DMS79 (cell line): ENCODE measurements around the gene CGB7.

Experiments used
- DNase-seq: peaks from one replicate; lab custom pipeline; 2025; lab: John Stamatoyannopoulos, UW

CGB7 gene

DNA sequence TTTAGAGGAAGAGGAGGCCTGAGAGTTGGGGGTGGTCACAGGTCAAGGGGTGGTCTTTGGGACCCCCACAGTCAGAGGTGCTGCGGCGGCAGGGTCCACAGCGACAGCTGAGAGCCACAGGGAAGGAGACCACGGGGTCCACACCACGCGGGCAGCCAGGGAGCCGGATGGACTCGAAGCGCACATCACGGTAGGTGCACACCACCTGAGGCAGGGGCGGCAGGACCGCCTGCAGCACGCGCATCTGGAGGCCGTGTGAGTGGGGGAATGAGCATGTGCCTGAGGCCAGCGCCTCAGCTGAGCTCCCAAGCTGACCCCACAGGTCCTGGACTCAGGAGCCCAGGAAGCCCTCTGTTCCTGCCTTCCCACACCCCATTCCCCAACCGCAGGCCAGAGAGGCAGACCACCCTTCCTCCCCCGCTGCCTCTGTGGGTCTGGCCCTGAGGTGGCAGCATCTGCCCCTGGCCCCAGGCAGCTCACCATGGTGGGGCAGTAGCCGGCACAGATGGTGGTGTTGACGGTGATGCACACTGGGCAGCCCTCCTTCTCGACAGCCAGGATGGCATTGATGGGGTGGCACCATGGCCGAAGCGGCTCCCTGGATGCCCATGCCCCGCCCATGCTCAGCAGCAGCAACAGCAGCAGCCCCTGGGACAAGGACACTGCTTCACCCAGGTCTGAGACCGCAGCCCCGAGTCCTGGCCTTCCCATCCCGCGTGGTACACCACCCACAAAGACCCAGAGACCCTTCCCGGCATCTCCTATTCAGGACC, 41.3 kb downstream of the CGB7 start:
- DNase-seq: no peak

DNA sequence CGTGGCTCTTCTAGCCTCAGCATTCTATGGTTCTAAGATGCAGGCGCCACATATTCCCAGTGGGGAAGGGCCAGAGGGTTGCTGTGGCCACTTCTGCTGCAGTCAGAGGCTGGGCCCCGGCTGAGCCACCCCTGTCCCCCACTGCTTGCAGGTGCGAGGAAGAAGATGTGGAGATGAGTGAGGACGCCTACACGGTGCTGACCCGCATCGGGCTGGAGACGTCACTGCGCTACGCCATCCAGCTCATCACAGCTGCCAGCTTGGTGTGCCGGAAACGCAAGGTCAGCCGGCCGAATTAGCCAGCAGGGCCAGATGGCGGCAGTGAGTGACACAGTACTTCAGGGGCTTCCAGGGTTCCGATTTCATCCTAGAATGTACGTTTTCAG, 42.7 kb downstream of the CGB7 start:
- DNase-seq: no peak

DNA sequence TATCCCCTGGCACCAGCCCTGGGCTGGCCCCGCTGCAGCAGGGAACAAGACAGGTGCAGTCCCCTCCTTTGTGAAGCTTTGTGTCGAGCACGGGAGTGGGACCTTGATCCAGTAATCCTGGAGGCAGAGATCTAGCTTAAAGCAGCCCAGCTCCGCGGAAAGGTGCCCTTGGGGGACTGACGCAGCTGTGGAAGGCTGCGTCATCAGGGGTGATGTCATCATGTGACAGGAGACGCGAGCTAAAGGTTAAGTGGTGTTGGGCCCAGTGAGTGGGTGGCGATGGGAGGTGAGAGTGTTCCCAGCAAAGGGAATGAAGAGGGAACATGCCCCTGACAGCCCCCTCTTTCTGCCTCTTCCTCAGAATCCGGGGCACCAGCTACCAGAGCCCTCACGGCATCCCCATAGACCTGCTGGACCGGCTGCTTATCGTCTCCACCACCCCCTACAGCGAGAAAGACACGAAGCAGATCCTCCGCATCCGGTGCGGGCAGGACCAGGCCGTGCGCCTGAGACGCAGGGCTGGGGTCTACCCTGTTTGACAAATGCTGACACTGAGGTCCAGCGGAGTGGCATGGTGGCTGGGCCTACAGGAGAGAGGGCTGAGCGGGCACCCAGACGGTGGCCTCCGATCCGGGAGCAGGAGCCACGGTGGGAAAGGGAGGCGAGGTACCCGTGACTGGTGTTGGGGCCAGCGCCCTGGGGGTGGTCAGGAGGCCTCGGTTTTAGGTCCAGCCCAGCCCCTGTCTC, 43.3 kb downstream of the CGB7 start:
- no peak for DNase-seq

DNA sequence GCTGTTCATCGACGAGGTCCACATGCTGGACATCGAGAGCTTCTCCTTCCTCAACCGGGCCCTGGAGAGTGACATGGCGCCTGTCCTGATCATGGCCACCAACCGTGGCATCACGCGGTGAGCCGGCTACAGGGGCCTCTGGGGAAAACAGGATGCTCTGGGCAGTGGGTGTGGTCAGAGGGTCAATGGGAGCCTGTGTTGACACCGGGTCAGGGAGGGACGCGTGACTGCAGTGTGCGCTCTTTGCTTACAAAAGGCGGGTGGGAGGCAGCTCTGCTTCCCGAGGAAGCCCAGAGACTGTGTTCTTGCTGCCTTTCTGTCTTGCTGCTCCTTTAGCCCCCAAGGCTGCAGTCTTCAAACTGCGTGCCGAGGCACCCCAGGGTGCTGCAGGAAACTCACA, 46.4 kb downstream of the CGB7 start:
- no peak for DNase-seq

DNA sequence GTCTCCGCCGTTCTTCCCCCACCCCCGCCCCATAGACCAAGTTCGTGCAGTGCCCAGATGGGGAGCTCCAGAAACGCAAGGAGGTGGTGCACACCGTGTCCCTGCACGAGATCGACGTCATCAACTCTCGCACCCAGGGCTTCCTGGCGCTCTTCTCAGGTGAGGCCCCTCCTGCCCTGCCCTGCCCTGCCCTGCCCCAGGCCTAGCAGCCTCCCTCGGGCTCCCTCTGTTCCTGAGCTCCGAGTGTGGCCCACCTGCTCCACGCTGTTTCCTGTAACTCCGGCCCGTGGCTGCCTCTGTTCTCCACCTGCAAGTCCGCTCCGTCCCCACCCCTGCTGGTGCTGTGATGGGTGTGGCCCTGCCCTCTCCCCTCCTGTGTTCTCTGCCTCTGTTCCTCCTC, 47.1 kb downstream of the CGB7 start:
- no peak for DNase-seq

- no peak for DNase-seq
Measured at GRCh38 chr19:49009828-49010227, 47.7 kb downstream of the CGB7 start.

DNA sequence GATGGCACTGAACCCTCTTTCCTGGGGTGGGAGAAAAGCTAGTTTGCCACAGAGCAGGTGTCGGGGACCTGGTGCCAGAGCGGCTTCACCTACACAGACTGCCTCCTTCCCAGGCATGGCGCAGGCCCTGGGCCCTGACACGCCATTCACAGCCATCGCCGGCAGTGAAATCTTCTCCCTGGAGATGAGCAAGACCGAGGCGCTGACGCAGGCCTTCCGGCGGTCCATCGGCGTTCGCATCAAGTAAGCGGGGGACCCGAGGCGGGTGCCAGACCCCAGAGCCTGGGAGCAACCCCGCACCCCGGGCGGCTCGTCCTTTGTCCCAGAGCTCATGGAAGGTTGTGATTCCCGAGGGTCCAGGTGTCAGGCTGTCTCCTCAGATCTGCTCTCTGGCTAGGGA, 50.6 kb downstream of the CGB7 start:
- DNase-seq: no peak

GRCh38 chr19:49004964-49005614, 52.5 kb downstream of the CGB7 start:
- no peak for DNase-seq
